Ectodermal cell (in vitro differentiated cells): ENCODE results near the gene OMD.

Experiments
- H3K27ac ChIP-seq: 2 replicates; pipeline ENCODE4 v1.7.0; 2013; ENCODE audit warnings: mild to moderate bottlenecking, low read depth, low read length; ENCODE audit not compliant: insufficient read depth, poor library complexity, severe bottlenecking
- H3K27me3 ChIP-seq: 2 replicates; pipeline ENCODE4 v1.7.0; 2013; ENCODE audit warnings: mild to moderate bottlenecking, low read length; ENCODE audit not compliant: insufficient read depth, control insufficient read depth, poor library complexity, severe bottlenecking
- H3K36me3 ChIP-seq: one replicate; pipeline ENCODE4 v1.7.0; 2013; ENCODE audit warnings: low read length; ENCODE audit not compliant: control insufficient read depth, insufficient read depth
- H3K4me1 ChIP-seq: one replicate; pipeline ENCODE4 v1.7.0; 2013; ENCODE audit warnings: low read length; ENCODE audit not compliant: control insufficient read depth, insufficient read depth
- H3K4me3 ChIP-seq: 2 replicates; pipeline ENCODE4 v1.7.0; 2013; ENCODE audit warnings: low read depth, low read length, control low read depth; ENCODE audit not compliant: insufficient read depth
- H3K9me3 ChIP-seq: 2 replicates; pipeline ENCODE4 v1.7.0; 2013; ENCODE audit warnings: mild to moderate bottlenecking, low read length, moderate library complexity; ENCODE audit not compliant: control insufficient read depth
- WGBS, 2 experiments: methylation state at CpG; one replicate each; pipeline ENCODE4 v1.1.7; 2013; ENCODE audit warnings: missing lambda C conversion rate in 2 of 2; 5-methylcytosine and 5-hydroxymethylcytosine counted together

OMD gene

GRCh38 chr9:92378865-92379560 is 45.3 kb downstream of the OMD start:
- H3K4me1 ChIP-seq: no peaks in the 10 kb centered on the region
- WGBS, 2 experiments: 66 to 67% methylated on average over 7 of the region's 7 CpGs
- H3K27me3 ChIP-seq: no peaks in the 10 kb centered on the region
- H3K9me3 ChIP-seq: no peaks in the 10 kb centered on the region
- no peak overlapping the region for H3K4me3 ChIP-seq
- H3K36me3 ChIP-seq: no peaks in the 10 kb centered on the region
- no peak overlapping the region for H3K27ac ChIP-seq

- no peak overlapping the region for H3K27ac ChIP-seq
- no peaks in the 10 kb centered on the region for H3K9me3 ChIP-seq
- 72 to 82% methylated on average over 1 to 2 of the region's 2 CpGs for WGBS, 2 experiments
- no peaks in the 10 kb centered on the region for H3K4me1 ChIP-seq
- no peaks in the 10 kb centered on the region for H3K27me3 ChIP-seq
- H3K4me3 ChIP-seq: no peak overlapping the region
- H3K36me3 ChIP-seq: no peaks in the 10 kb centered on the region
Measured at GRCh38 chr9:92377876-92378275, 46.4 kb downstream of the OMD start.

- H3K27me3 ChIP-seq: no peaks in the 10 kb centered on the region
- WGBS, 2 experiments: 94 to 96% methylated on average over 1 of the region's 2 CpGs
- H3K36me3 ChIP-seq: no peaks in the 10 kb centered on the region
- no peak overlapping the region for H3K27ac ChIP-seq
- no peaks in the 10 kb centered on the region for H3K4me1 ChIP-seq
- no peaks in the 10 kb centered on the region for H3K9me3 ChIP-seq
- H3K4me3 ChIP-seq: no peak overlapping the region
Measured at GRCh38 chr9:92373167-92373566, 51.1 kb downstream of the OMD start.

GRCh38 chr9:92369075-92369474 is 55.2 kb downstream of the OMD start:
- Histone ChIP-seq H3K27ac (no peak overlapping the region), H3K9me3 (no peaks in the 10 kb centered on the region), H3K4me3 (no peak overlapping the region), H3K36me3 (no peaks in the 10 kb centered on the region), H3K4me1 (no peaks in the 10 kb centered on the region), H3K27me3 (no peaks in the 10 kb centered on the region)
- WGBS, 2 experiments: 6 to 7% methylated on average over 2 of the region's 2 CpGs
